CD4-positive, CD25-positive, alpha-beta regulatory T cell (primary cell): Measurements from ENCODE around the gene ZNF700. TPM values are rescaled to one million over a fixed set of nuclear protein-coding genes. Genes with fewer than 3 reads are reported as not detected.
"Not testable (repeated sequence)": the region's sequence is repeated elsewhere in the genome, so short reads cannot be mapped to it uniquely, and the experiment has no call there.

Experiments
- ATAC-seq, 2 donors: fragments of 150-1000 bp; cut with Tn5 transposase; one replicate each; pipeline ENCODE4 v1.10.0; 2021; ENCODE audit warnings: low read depth in 2 of 2, moderate number of reproducible peaks in 2 of 2, moderate library complexity in 1 of 2
- DNase-seq, 3 donors: peaks; one replicate each; pipeline versions ENCODE4 v3.0.0 to v3.0.0-alpha.2; 2012 to 2022; ENCODE audit warnings: mixed read lengths in 1 of 3
- H3K27ac ChIP-seq: one replicate; pipeline ENCODE4 v1.7.0; 2013; ENCODE audit warnings: mild to moderate bottlenecking, low read length; ENCODE audit not compliant: insufficient read depth, poor library complexity, severe bottlenecking
- H3K27me3 ChIP-seq: one replicate; pipeline ENCODE4 v1.7.0; 2013; ENCODE audit warnings: low read length; ENCODE audit not compliant: control insufficient read depth, insufficient read depth
- H3K36me3 ChIP-seq: one replicate; pipeline ENCODE4 v1.7.0; 2013; ENCODE audit warnings: mild to moderate bottlenecking, low read length, moderate library complexity; ENCODE audit not compliant: control insufficient read depth, insufficient read depth
- H3K4me1 ChIP-seq: 2 replicates; pipeline ENCODE4 v1.7.0; 2013; ENCODE audit warnings: mild to moderate bottlenecking, low read length; ENCODE audit not compliant: insufficient read depth, control insufficient read depth, poor library complexity, severe bottlenecking
- H3K4me3 ChIP-seq: one replicate; pipeline ENCODE4 v1.7.0; 2013; ENCODE audit warnings: low read depth, mild to moderate bottlenecking, low read length, moderate library complexity
- H3K9me3 ChIP-seq, 2 experiments: 1 replicate in 1 of 2; 2 replicates in 1 of 2; pipeline ENCODE4 v1.7.0; 2013; ENCODE audit warnings: low read length in 2 of 2, mild to moderate bottlenecking in 1 of 2, moderate library complexity in 1 of 2; ENCODE audit not compliant: control insufficient read depth in 2 of 2
- H3K27ac Mint-ChIP-seq, 3 donors: one replicate each; pipeline ENCODE4 v1.8.0; 2020 to 2022; ENCODE audit warnings: mild to moderate bottlenecking in 3 of 3, mixed read lengths in 3 of 3, moderate library complexity in 2 of 3
- H3K27me3 Mint-ChIP-seq: one replicate; pipeline ENCODE4 v1.8.0; 2022; ENCODE audit warnings: mild to moderate bottlenecking, mixed read lengths
- H3K36me3 Mint-ChIP-seq: one replicate; pipeline ENCODE4 v1.8.0; 2020; ENCODE audit warnings: mixed read lengths
- H3K4me1 Mint-ChIP-seq, 4 donors: one replicate each; pipeline ENCODE4 v1.8.0; 2020 to 2022; ENCODE audit warnings: mixed read lengths in 4 of 4, mild to moderate bottlenecking in 1 of 4
- H3K4me3 Mint-ChIP-seq, 4 donors: one replicate each; pipeline ENCODE4 v1.8.0; 2020 to 2022; ENCODE audit warnings: mild to moderate bottlenecking in 4 of 4, mixed read lengths in 4 of 4, moderate library complexity in 3 of 4
- H3K9me3 Mint-ChIP-seq, 7 donors: one replicate each; pipeline ENCODE4 v1.8.0; 2020 to 2022; ENCODE audit warnings: mixed read lengths in 7 of 7, mild to moderate bottlenecking in 3 of 7, moderate library complexity in 2 of 7
- polyA plus RNA-seq, 4 donors: library from polyadenylated mRNA; unstranded; fragments of 300-500 nt; fragmentation: Illumina TruSeq; gene quantifications; one replicate each; pipeline ENCODE4 v1.2.3, GENCODE V29; 2021
- total RNA-seq: library from RNA; stranded (reverse); gene quantifications from one replicate; pipeline ENCODE4 v1.2.3, GENCODE V29; 2022

ZNF700 gene
- total RNA-seq (17.1 TPM), polyA plus RNA-seq (1 to 10 TPM; 3.6 to 5.1 (median 4.3) TPM)

GRCh38 chr19:11924886-11925650 is at the start of gene ZNF700:
Gene ZNF700, plus strand, starts transcription at chr19:11925107. Its CDS starts 104 bp downstream, at chr19:11925211.
- Mint-ChIP-seq H3K36me3 (peaks cover 14% of the 10 kb centered on the region), H3K27ac (peak within 1 kb of the TSS; percentile 91 to 99 (median 98)), H3K4me3 (peak within 1 kb of the TSS; percentile 94 to 99 (median 96)), H3K9me3 (peaks cover 0 to 7% (median 0%) of the 10 kb centered on the region in 7 donors), H3K27me3 (peaks cover 4% of the 10 kb centered on the region), H3K4me1 (peaks cover 14 to 51% (median 31%) of the 10 kb centered on the region in 4 donors)
- peak; percentile 90 to 92 for ATAC-seq
- no peaks in the 10 kb centered on the region for H3K27me3 ChIP-seq
- peaks cover 8% of the 10 kb centered on the region for H3K36me3 ChIP-seq
- peak within 1 kb of the TSS; percentile 88 for H3K4me3 ChIP-seq
- peaks cover 3 to 9% of the 10 kb centered on the region in 2 experiments for H3K9me3 ChIP-seq
- H3K27ac ChIP-seq: peak within 1 kb of the TSS; percentile 87
- peak; percentile 85 to 95 (median 91) for DNase-seq
- H3K4me1 ChIP-seq: peaks cover 21% of the 10 kb centered on the region

- not testable (repeated sequence) for H3K4me3 Mint-ChIP-seq, ATAC-seq, H3K36me3 ChIP-seq, H3K9me3 ChIP-seq, H3K4me1 ChIP-seq, H3K4me1 Mint-ChIP-seq, H3K36me3 Mint-ChIP-seq, H3K27me3 ChIP-seq, H3K27ac ChIP-seq, H3K27ac Mint-ChIP-seq, H3K9me3 Mint-ChIP-seq, H3K27me3 Mint-ChIP-seq, H3K4me3 ChIP-seq
- peak in 2 of 3 donors; percentile 13 to 18 for DNase-seq
These were observed 45.1 kb upstream of the ZNF700 start for GRCh38 chr19:11879687-11880266.

GRCh38 chr19:11880598-11880997 is 44.3 kb upstream of the ZNF700 start:
- Histone ChIP-seq H3K4me1 (no peaks in the 10 kb centered on the region), H3K9me3 (no peaks in the 10 kb centered on the region), H3K27ac (no peak overlapping the region), H3K4me3 (no peak overlapping the region), H3K36me3 (no peaks in the 10 kb centered on the region), H3K27me3 (no peaks in the 10 kb centered on the region)
- Mint-ChIP-seq H3K4me1 (peaks cover 0 to 4% (median 2%) of the 10 kb centered on the region in 4 donors), H3K9me3 (peaks cover 0 to 4% (median 0%) of the 10 kb centered on the region in 7 donors), H3K27ac (no peak overlapping the region), H3K27me3 (peaks cover 4% of the 10 kb centered on the region), H3K4me3 (no peak overlapping the region), H3K36me3 (no peaks in the 10 kb centered on the region)
- ATAC-seq (no peak), DNase-seq (no peak)

GRCh38 chr19:11881151-11881800 is 43.6 kb upstream of the ZNF700 start:
- no peaks in the 10 kb centered on the region for H3K4me1 ChIP-seq
- Mint-ChIP-seq H3K9me3 (peaks cover 0 to 5% (median 0%) of the 10 kb centered on the region in 7 donors), H3K27me3 (peaks cover 4% of the 10 kb centered on the region), H3K4me3 (no peak overlapping the region), H3K27ac (peak overlapping the region in 1 of 3 donors; percentile 11), H3K36me3 (no peaks in the 10 kb centered on the region), H3K4me1 (peaks cover 0 to 4% (median 2%) of the 10 kb centered on the region in 4 donors)
- ATAC-seq: peak; percentile 47 to 62
- H3K36me3 ChIP-seq: no peaks in the 10 kb centered on the region
- no peak overlapping the region for H3K4me3 ChIP-seq
- peak; percentile 18 to 70 (median 55) for DNase-seq
- no peaks in the 10 kb centered on the region for H3K27me3 ChIP-seq
- no peak overlapping the region for H3K27ac ChIP-seq
- H3K9me3 ChIP-seq: no peaks in the 10 kb centered on the region

- DNase-seq (no peak), ATAC-seq (no peak)
- H3K27me3 ChIP-seq: no peaks in the 10 kb centered on the region
- no peaks in the 10 kb centered on the region for H3K36me3 ChIP-seq
- no peak overlapping the region for H3K27ac Mint-ChIP-seq
- no peaks in the 10 kb centered on the region for H3K9me3 ChIP-seq
- peaks cover 7% of the 10 kb centered on the region for H3K4me1 ChIP-seq
- H3K36me3 Mint-ChIP-seq: no peaks in the 10 kb centered on the region
- H3K27me3 Mint-ChIP-seq: peaks cover 4% of the 10 kb centered on the region
- peaks cover 0 to 9% (median 2%) of the 10 kb centered on the region in 4 donors for H3K4me1 Mint-ChIP-seq
- H3K9me3 Mint-ChIP-seq: peaks cover 0 to 7% (median 2%) of the 10 kb centered on the region in 7 donors
- H3K4me3 Mint-ChIP-seq: no peak overlapping the region
- no peak overlapping the region for H3K27ac ChIP-seq
- no peak overlapping the region for H3K4me3 ChIP-seq
These were observed 42.3 kb upstream of the ZNF700 start for GRCh38 chr19:11882606-11883005.

GRCh38 chr19:11887234-11887610 is 37.7 kb upstream of the ZNF700 start:
- Mint-ChIP-seq H3K4me3 (peak overlapping the region; percentile 89 to 94 (median 92)), H3K36me3 (no peaks in the 10 kb centered on the region), H3K27me3 (peaks cover 6% of the 10 kb centered on the region), H3K9me3 (peaks cover 0 to 9% (median 5%) of the 10 kb centered on the region in 7 donors), H3K27ac (peak overlapping the region in 2 of 3 donors; percentile 87 to 92), H3K4me1 (peaks cover 5 to 34% (median 14%) of the 10 kb centered on the region in 4 donors)
- no peaks in the 10 kb centered on the region for H3K36me3 ChIP-seq
- peak overlapping the region; percentile 76 for H3K4me3 ChIP-seq
- H3K27ac ChIP-seq: no peak overlapping the region
- no peaks in the 10 kb centered on the region for H3K27me3 ChIP-seq
- no peaks in the 10 kb centered on the region for H3K9me3 ChIP-seq
- no peak for DNase-seq
- no peak for ATAC-seq
- H3K4me1 ChIP-seq: peaks cover 17% of the 10 kb centered on the region

- H3K4me3 Mint-ChIP-seq: peak within 1 kb of the TSS; percentile 89 to 94 (median 92)
- peaks cover 6% of the 10 kb centered on the region for H3K27me3 Mint-ChIP-seq
- H3K4me3 ChIP-seq: peak within 1 kb of the TSS; percentile 76
- no peaks in the 10 kb centered on the region for H3K9me3 ChIP-seq
- H3K4me1 Mint-ChIP-seq: peaks cover 5 to 34% (median 14%) of the 10 kb centered on the region in 4 donors
- H3K9me3 Mint-ChIP-seq: peaks cover 0 to 9% (median 5%) of the 10 kb centered on the region in 7 donors
- no peaks in the 10 kb centered on the region for H3K27me3 ChIP-seq
- no peaks in the 10 kb centered on the region for H3K36me3 ChIP-seq
- ATAC-seq (peak; percentile 80 to 85), DNase-seq (peak; percentile 23 to 68 (median 52))
- H3K36me3 Mint-ChIP-seq: no peaks in the 10 kb centered on the region
- peak within 1 kb of the TSS; percentile 83 to 92 (median 87) for H3K27ac Mint-ChIP-seq
- peaks cover 17% of the 10 kb centered on the region for H3K4me1 ChIP-seq
- peak within 1 kb of the TSS; percentile 19 for H3K27ac ChIP-seq
These were observed 37.0 kb upstream of the ZNF700 start, which contains the start of gene ZNF69 for GRCh38 chr19:11887611-11888531. Gene ZNF69, plus strand, starts transcription at chr19:11887782. Its CDS starts 142 bp downstream, at chr19:11887924.
